Measurements from ENCODE around the gene EPHB3.

Gene EPHB3

DNA sequence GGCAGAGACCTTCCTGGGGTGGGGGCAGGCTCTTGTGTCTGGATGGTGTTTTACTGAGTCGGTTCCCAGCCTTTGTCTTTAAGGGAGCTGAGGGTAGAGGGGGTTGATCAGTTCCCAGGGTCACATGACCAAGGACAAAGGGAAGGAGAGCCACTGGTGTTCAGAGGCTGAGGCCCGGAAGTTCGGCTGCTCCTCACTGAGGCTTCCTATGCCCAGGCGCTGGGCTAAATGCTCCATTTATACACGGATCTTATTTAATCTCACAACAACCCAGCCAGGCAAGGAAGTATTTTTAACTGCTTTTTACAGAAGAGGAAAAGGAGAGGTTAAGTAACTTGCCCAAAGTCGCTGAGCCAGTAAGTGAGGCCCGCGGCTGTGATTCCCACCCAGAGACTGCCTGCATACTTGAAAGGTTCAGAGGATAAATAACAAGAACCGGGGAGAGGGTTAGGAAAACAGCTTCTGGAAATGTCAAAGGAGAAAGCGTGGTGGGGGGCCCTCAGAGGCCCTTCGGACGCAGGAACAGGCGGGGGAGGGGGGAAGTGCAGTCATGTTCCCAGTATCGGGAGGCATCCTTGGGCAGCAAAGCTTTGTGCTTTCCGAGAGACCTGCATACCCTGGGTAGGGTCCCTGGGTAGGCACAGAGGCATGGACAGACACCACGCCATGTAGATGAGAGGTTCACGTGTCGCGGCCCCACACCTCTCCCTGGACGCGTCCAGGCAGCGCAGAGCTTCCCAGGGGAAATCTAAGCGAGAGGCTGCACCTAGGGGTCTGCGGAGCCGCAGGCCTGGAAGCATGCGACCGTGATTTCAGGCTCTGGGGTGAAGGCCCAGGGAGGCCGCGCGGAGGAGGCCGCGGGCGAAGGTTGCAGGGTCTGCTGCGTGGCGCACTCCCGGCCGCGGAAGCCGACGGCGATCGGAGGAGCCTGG, 21.3 kb downstream of the EPHB3 start:
- DNase-seq = no peak

DNA sequence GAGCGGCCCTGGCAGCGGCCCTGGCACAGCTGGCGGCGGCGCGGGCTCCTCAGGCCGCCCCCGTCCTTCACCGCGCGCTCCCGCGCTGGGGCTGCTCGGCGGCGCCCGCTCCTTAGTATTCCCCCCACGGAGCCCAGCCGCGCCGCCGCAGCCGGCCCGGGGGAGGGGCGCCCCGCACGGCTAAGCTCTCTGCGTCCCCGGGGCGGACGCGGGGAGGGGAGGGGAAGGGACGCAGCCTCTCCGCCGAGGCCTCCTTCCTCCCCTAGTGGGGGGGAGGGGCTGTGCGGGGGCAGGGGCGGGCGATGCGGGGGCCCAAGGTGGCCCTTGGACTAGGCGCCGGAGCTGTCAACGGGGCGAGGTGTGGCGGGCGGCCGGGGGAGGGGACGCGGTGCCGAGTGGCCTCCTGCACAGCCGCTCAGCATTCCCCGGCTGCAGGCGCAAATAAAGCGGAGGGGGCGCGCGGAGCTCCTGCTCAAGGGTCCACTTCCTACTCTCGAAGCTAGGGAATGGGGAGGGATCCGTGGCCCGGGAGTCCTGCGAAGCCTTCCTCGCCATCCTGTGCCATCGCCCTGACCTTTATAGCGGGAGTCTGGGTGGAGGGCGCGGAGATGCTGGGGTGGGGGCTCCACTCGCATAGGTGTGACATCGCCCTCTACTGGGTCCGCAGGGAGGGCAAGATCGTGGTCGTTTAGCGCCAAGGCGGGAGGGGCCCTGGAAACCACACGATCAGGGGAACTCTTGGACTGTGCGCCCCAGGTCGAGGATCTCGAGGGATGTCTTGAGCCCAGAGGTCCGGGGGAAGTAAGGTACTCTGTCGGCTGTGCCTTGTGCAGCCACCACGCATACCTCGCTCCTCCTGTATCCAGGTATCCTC, 22.2 kb downstream of the EPHB3 start:
- DNase-seq = no peak

- DNase-seq = no peak
These were observed 22.9 kb downstream of the EPHB3 start for GRCh38 chr3:184584464-184584891.

GRCh38 chr3:184585545-184585944, 24.0 kb downstream of the EPHB3 start:
- no peak for DNase-seq

DNA sequence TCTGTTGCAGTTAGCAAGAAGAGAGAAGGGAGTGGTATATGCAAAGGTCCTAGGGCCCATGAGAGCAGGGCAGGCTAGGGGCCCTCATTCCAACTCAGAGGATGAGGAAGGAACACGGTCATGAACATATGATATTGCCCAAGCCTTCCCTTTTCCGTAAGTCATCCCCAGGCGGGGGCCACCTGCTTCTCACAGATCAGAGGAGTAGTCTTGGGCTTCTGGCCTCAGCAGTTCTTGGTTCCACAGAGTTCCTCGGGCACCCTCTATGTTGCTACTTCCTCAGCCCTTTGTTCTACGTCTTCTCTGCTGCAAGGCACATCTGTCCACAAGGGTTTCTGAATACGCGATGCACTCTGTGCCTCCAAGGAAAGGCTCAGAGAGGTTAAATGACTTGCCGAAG, 25.3 kb downstream of the EPHB3 start:
- DNase-seq = no peak

GRCh38 chr3:184588776-184589175, 27.2 kb downstream of the EPHB3 start:
- DNase-seq = no peak

GRCh38 chr3:184590795-184591194, 29.2 kb downstream of the EPHB3 start:
- no peak for DNase-seq

GRCh38 chr3:184591789-184592188, 30.2 kb downstream of the EPHB3 start:
- DNase-seq = no peak

DNA sequence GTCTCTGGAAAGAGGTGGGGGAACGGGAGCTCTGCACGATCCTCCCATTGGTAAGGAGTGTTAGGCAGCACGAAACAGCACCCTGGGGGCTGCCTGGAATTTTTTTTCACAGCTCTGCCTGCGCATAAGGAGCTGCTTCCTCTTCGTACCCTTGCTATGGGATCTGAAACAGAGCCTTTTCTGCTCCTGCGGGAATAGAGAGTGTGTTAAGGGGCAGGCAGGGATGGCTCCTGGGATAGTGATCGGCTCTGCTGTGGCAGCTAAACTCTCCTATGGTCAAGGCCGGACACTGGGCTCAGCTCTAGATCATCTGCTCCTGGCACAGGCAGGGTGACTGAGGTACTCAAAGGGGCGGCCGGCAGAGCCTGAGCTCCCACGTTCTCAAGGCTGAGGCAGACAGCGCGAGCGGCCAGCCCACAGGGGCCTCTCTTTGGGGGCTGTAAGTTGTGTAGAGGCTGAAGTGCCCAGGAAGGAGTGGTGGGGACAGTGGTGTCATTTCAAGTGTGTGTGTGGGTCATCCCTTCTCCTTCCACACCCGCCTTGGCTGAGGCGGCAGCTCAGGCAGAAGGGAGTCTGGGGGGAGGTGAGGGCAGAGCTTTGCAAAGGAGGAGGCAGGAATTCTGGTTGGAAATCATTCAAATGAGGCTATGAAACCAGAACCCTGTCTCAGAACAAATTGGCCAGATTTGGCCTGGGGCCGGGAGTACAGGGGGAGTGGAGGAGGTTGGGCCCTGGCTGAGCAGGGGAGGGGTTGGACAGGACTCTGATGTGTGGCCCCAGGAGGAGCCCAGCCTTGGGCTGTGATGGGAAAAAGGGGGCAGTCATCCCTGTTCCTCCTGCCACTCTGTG, 31.0 kb downstream of the EPHB3 start:
- no peak for DNase-seq

- no peak for DNase-seq
These were observed 31.8 kb downstream of the EPHB3 start for GRCh38 chr3:184593220-184593927.

DNA sequence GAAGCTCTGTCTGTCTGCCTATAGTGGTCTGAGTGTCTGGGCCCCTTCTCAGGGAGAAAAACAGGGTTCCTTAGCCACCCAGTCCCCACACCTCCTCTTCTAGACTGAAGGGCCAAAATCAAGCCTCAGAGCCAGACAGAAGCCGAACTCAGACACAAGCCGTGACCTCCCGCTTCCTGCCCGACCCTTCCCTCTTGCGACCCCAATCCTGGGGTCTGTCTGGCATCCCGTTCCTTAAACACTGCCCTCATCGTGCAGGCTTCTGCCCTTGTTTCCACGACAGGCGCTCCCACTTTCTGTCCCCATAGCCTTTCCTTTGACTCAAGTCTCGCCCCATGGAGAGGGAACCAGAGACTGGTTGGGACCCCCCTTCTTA, 32.3 kb downstream of the EPHB3 start:
- no peak for DNase-seq

- DNase-seq = no peak
These were observed 32.9 kb downstream of the EPHB3 start for GRCh38 chr3:184594371-184595001.

GRCh38 chr3:184595726-184596125, 34.1 kb downstream of the EPHB3 start:
- no peak for DNase-seq

DNA sequence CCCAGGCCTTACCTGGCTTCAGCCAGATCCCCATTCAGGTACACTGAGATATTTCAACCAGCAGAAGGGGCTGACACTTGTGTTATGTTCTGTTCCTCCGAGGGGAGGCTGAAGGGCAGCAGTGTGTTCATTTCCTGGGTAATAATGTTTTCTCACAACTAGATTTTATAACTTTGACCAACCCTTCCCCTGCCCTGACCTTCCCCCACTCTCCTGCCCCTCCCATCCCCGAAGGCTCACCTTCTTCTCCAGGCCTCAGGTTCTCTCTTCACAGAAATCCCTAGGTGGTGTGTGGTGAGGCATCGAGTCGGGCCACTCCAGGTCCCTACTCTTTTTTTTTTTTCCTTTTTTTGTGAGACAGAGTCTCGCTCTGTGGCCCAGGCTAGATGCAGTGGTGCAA, 34.6 kb downstream of the EPHB3 start:
- DNase-seq = no peak

DNA sequence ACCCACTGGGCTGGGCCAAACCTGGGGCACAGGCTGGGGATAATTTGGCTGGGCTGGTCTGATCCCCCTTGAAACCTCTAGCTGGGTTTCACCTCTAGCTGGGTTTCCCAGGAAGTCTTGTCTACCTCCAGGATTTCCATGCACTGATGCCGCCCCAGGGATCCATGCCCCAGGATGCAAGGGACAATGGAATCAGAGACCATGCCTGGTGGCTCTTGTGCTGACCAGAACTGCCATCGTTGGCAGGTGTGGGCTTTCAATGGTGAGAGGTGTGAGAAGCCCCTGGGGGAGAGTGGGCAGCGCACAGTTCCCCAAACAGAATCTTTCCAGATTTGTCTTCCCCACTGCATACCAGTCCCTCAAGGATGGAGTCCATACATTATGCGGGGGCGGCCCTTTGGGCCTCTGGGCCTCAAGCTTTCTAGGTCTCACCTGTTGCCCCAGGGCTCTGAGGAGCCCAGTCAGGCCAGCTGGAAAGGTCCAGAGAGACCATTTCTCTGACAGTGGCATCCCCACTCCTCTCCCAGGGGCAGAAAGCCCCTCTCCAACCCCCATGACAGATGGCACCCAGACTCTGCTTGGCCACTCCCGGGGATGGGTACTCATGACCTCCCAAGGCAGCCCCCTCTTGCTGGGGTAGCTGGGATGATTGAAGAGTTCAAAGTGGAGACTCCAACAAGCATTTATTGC, 35.4 kb downstream of the EPHB3 start:
- DNase-seq = no peak

DNA sequence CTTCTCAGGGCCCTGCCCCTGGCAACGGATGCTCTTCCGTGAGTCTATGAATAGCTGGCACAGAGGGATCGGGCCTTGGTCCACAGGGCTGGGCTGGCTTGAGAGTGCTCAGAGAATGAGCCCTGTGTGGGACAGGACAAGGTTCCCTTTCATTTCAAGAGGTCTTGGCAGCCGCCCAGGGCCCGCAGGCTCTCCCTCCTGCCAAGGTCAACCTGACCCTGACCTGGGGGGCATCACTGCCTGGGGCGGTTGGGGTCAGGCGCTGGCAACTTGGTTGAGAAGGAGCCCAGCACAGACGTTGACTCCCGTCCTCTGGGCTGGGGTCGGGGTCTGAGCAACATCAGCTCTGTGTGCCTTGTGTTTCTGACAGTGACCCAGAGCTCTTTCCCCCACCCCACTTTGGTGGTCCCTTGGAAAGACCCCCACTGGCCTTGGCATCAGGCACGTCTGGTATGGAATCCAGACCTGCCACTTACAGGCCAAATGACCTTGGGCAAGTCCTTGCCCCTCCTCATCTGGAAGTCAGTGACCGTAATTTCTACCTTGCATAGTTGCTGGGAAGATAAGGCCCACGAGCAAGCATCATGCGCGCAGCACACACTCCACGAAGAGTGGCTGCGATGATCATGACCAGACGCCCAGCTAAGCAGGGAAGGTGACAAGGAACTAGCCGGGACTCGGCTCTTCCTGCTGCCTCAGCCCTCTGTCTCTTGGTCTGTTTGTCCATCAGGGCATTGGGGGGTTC, 36.4 kb downstream of the EPHB3 start:
- DNase-seq = no peak

GRCh38 chr3:184598574-184598927, 37.0 kb downstream of the EPHB3 start:
- no peak for DNase-seq

- no peak for DNase-seq
These were observed 37.6 kb downstream of the EPHB3 start for GRCh38 chr3:184599143-184599542.

DNA sequence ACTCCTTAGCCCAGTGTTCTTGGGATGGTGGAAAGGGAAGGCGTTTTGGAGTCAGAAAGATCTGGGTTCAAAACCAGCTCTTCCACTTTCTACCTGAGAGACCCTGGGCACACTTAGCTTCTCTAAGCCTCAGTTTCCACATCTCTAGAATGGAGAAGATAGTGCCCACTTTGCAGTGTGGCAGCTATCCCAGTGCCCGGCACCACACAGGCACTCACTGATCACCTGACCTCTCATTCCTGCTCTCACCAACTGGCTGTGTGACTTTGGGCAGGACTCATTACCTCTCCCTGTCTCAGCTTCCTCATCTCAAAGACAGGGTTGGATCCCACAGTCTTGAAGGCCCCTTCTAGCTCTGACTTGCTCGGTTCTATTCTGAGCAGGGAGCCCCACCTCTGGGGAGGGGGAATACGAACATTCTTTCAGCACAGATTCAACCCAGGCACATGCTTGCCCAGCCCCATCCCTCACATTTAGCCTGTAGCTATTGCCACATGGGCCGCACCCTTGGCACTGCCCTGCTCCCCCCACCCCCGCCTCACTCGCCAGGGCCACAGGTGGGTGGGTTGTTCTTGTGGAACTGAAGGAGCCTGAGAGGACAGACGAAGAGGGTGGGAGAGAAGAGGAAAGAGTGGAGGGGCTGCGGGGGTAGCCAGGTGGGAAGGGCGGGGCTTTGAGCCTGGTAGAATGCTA, 39.2 kb downstream of the EPHB3 start:
- DNase-seq = no peak
